Adrenal gland (tissue), 12 donors: ENCODE results near the gene HAP1. TPM values are rescaled to one million over a fixed set of nuclear protein-coding genes. Genes with fewer than 3 reads are reported as not detected.

Source experiments
- DNase-seq, 7 donors: peaks; one replicate each; pipeline ENCODE4 v3.0.0-alpha.2; 2019 to 2020
- H3K27ac ChIP-seq, 5 donors: fragments of 200-600 bp; sonication (generic) in 4 of 5; 1 replicate in 3 of 5; 2 replicates in 2 of 5; pipeline versions ENCODE4 v1.5.1 to v1.8.0; 2016 to 2020; ENCODE audit warnings: mild to moderate bottlenecking in 1 of 5
- H3K27me3 ChIP-seq: fragments of 200-600 bp; 2 replicates; pipeline ENCODE4 v1.8.0; 2021
- H3K36me3 ChIP-seq, 2 donors: fragments of 200-600 bp; replicated peaks in 1 of 2; 1 replicate in 1 of 2; 2 replicates in 1 of 2; pipeline versions ENCODE4 v1.5.1 to v1.8.0; 2018 to 2022
- H3K4me1 ChIP-seq, 2 donors: fragments of 200-600 bp; replicated peaks in 1 of 2; 1 replicate in 1 of 2; 2 replicates in 1 of 2; pipeline versions ENCODE4 v1.5.1 to v1.8.0; 2018 to 2021
- H3K4me3 ChIP-seq, 4 donors: fragments of 200-600 bp; sonication (generic) in 3 of 4; one replicate each; pipeline ENCODE4 v1.5.1; 2016 to 2018
- H3K9me3 ChIP-seq, 3 donors: fragments of 200-600 bp; sonication (generic) in 1 of 3; replicated peaks in 1 of 3; 1 replicate in 2 of 3; 2 replicates in 1 of 3; pipeline versions ENCODE4 v1.5.1 to v1.8.0; 2016 to 2021
- POLR2A ChIP-seq, 2 donors: fragments of 450-650 bp; IDR thresholded peaks; one replicate each; pipeline ENCODE4 v1.6.1; 2017; ENCODE audit warnings: antibody characterized with exemption in 2 of 2, mild to moderate bottlenecking in 2 of 2, moderate library complexity in 1 of 2
- WGBS, 4 donors: extraction: QIAGEN DNeasy Blood & Tissue Kit in 2 of 4; methylation state at CpG; one replicate each; pipeline versions ENCODE4 v1.1.5 to v1.1.7; 2013 to 2017; 5-methylcytosine and 5-hydroxymethylcytosine counted together
- intact Hi-C, 2 donors: fragments of 100-400 bp; cut with DNase I; formaldehyde crosslinking; loops; one replicate each; pipeline versions ENCODE4 v1.14.1 to v1.15.0; 2022 to 2023
- polyA plus RNA-seq, 3 donors: library from polyadenylated mRNA; stranded (reverse); fragments of 200-250 nt in 2 of 3; fragments of 350-450 nt in 1 of 3; fragmentation: Illumina TruSeq in 1 of 3; extraction: RNeasy Lipid Tissue Mini Kit (QIAGEN cat#74804) in 1 of 3; gene quantifications; one replicate each; pipeline ENCODE4 v1.2.3, GENCODE V29; 2013 to 2014
- total RNA-seq, 9 donors: library from RNA; depleted of rRNA in 4 of 9; stranded (reverse); fragments of >200 nt in 4 of 9; fragments of 120-200 nt in 1 of 9; fragmentation: NEBNext Ultra II Directional in 1 of 9; extraction: Animal tissue kit (Norgen Biotek cat#: 25700) in 1 of 9; gene quantifications; one replicate each; pipeline versions ENCODE4 v1.1.0 to v1.2.4, GENCODE V29; 2013 to 2023
- TF ChIP-seq, protein P1 (sequence below), 6 experiments: fragments of 450-650 bp in 4 of 6; fragments of 200-600 bp in 2 of 6; sonication (generic) in 1 of 6; IDR thresholded peaks; 1 replicate in 5 of 6; 2 replicates in 1 of 6; pipeline versions ENCODE4 v1.5.1 to v1.8.0; 2016 to 2021; ENCODE audit warnings: antibody characterized with exemption in 6 of 6, mild to moderate bottlenecking in 2 of 6, moderate library complexity in 1 of 6
- donor health status: healthy with polysubstance abuse.
- donor health status: Bipolar disorder and iron deficiency.
- donor health status: DM: yes; HTN: yes; CAD: no.
- donor health status: DM: no; HTN: no; CAD: no.
- donor health status: DM: no; HTN: no; CAD: no.
- donor health status: DM: yes; HTN: yes; CAD: no.

HAP1 gene
- total and polyA plus RNA-seq, 12 donors, result 0.17 to 2.8 (median 0.65) TPM; not detected in 1

DNA sequence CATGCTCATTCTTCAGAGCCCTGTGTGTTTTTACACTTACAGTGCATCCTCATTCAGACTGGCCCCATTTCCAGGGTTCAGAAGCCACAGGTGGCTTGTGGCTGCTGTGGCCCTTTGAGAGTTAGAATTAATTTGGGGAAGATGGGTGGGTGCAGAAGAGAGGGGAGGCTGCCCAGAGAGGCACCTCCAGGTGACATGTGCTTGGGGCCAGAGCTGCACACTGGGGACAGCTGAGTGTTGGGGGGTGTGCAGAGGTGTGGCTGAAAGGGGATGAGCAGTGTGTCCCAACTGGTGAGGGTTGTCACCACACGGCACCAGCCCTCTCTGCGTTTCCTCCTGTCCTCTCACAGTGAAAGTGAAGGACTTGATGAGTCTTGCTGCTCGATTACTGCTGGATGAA, 52.7 kb downstream of the HAP1 start:
- intact Hi-C loops, result no loop called here
- no peaks in the 10 kb centered on the region for H3K9me3 ChIP-seq
- WGBS, 4 donors, result 85 to 98% (median 86%) methylated on average over 3 of the region's 3 CpGs
- H3K4me1 ChIP-seq, result no peaks in the 10 kb centered on the region
- no peak overlapping the region for H3K27ac ChIP-seq
- H3K4me3 ChIP-seq, result no peak overlapping the region
- no peaks in the 10 kb centered on the region for H3K27me3 ChIP-seq
- H3K36me3 ChIP-seq, result no peaks in the 10 kb centered on the region
- no peak for DNase-seq
- TF ChIP-seq POLR2A (IDR thresholded peaks at IDR 0.05), result no peak
- TF ChIP-seq, protein P1, sequence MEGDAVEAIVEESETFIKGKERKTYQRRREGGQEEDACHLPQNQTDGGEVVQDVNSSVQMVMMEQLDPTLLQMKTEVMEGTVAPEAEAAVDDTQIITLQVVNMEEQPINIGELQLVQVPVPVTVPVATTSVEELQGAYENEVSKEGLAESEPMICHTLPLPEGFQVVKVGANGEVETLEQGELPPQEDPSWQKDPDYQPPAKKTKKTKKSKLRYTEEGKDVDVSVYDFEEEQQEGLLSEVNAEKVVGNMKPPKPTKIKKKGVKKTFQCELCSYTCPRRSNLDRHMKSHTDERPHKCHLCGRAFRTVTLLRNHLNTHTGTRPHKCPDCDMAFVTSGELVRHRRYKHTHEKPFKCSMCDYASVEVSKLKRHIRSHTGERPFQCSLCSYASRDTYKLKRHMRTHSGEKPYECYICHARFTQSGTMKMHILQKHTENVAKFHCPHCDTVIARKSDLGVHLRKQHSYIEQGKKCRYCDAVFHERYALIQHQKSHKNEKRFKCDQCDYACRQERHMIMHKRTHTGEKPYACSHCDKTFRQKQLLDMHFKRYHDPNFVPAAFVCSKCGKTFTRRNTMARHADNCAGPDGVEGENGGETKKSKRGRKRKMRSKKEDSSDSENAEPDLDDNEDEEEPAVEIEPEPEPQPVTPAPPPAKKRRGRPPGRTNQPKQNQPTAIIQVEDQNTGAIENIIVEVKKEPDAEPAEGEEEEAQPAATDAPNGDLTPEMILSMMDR (IDR thresholded peaks at IDR 0.05), result no peak

DNA sequence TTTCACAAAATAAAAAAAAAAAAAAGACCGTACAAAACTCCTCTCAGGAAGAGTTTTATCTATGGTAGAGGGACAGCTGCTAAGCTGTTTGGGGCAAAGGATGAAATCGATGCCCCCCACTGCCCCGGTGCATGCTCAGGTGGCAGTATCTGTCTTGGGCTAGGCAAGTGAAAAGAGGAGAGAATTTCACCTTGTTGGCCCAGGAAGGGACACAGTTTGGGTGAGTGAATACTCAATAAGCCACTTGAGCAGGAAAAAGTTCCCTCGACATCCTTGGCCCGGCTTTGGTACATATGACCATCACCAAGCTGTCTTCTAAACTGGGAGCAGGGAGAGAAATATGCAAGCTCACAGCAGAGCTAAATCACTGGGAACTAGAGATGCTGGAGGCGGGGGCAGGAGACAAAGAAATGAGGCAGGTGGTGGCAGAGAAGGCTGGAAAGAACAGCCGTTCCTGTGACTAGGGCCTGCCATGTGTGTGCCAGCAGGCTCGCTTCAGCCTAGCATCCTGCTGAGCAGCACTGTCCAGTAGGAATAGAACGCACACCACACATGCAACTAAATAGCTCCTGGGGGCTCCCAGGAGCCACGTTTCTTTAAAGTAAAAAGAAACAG, 53.9 kb downstream of the HAP1 start:
- H3K4me3 ChIP-seq, result no peak overlapping the region
- no peaks in the 10 kb centered on the region for H3K9me3 ChIP-seq
- no peak for DNase-seq
- H3K36me3 ChIP-seq, result no peaks in the 10 kb centered on the region
- intact Hi-C loops, result no loop called here
- H3K27me3 ChIP-seq, result no peaks in the 10 kb centered on the region
- TF ChIP-seq POLR2A (IDR thresholded peaks at IDR 0.05), result no peak
- H3K27ac ChIP-seq, result no peak overlapping the region
- no peaks in the 10 kb centered on the region for H3K4me1 ChIP-seq
- WGBS, 4 donors, result 76 to 89% (median 82%) methylated on average over 10 of the region's 10 CpGs

DNA sequence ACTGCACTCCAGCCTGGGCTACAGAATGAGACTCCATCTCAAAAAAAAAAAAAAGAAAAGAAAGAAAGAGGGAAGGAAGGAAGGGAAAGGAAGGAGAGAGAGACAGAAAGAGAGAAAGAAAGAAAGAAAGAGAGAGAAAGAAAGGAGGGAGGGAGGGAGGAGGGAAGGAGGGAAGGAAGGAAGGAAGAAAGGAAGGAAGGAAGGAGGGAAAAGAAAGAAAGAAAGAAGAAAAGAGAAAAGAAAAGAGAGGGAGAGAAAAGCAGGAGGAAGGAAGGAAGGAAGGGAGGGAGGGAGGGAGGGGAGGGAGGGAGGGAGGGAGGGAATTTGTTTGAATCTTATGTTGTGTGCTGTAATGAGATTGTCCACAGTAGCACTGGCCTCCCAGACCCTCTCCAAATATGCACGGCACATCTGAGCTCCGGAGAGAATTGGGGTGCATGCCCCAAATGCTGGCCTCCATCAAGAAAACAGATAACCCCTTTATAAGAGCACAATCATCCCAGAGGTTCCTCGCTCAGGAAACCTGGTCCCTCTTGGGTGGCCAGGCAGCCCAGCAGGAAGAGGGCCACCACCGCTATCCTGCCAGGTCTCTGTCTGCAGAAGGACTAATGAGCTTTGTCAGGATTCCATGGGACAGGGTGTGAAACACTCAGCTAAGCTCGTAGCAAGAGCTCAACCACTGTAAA, 54.6 kb downstream of the HAP1 start:
- H3K27ac ChIP-seq, result peak overlapping the region in 1 of 5 donors; percentile 59
- WGBS, 4 donors, result 71 to 76% (median 73%) methylated on average over 5 of the region's 5 CpGs
- no peak for DNase-seq
- no peaks in the 10 kb centered on the region for H3K4me1 ChIP-seq
- H3K9me3 ChIP-seq, result no peaks in the 10 kb centered on the region
- intact Hi-C loops, result no loop called here
- H3K4me3 ChIP-seq, result no peak overlapping the region
- H3K27me3 ChIP-seq, result no peaks in the 10 kb centered on the region
- no peaks in the 10 kb centered on the region for H3K36me3 ChIP-seq
- no peak for TF ChIP-seq POLR2A (IDR thresholded peaks at IDR 0.05)
- TF ChIP-seq, protein P1 (IDR thresholded peaks at IDR 0.05), result no peak

DNA sequence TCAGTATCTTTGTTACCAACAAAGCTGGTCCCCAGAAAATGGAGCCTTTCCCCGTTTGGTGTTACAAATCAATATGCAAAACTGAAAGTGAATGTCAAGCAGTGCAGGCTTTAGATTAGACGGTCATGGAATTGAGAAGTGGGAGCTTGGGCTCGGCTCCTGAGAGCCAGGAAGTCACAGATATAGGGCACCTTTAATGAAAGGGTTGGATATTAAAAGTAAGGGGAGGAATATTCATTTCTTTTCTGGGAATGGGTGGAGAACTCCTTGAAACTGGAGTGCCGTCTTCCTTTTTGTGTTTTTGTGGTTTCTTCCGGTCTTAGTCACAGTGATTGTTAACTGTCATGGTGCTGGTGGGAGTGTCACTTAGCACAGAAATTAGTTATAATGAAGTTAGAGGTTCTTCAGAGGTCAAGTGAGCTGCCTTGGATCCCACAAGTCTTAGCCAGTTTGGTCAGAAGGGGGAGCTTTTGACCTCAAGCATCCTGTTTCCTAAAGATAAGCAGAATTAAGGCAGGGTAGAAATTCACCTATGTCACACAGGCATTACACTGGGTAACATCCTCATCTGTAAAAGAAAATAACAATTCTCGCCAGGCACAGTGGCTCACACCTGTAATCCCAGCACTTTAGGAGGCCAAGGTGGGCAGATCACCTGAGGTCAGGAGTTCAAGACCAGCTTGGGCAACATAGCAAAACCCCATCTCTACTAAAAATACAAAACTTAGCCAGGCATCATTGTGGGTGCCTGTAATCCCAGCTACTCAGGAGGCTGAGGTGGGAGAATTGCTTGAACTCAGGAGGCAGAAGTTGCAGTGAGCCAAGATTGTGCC, 55.3 kb downstream of the HAP1 start:
- intact Hi-C loops, result no loop called here
- Histone ChIP-seq H3K36me3 (no peaks in the 10 kb centered on the region), H3K9me3 (no peaks in the 10 kb centered on the region), H3K4me3 (peak overlapping the region in 1 of 4 donors; percentile 18), H3K27me3 (no peaks in the 10 kb centered on the region), H3K27ac (peak overlapping the region; percentile 2 to 84 (median 59)), H3K4me1 (no peaks in the 10 kb centered on the region)
- 40 to 48% (median 45%) methylated on average over 5 to 6 of the region's 6 CpGs for WGBS, 4 donors
- DNase-seq, result peak in 1 of 7 donors; percentile 50
- no peak for TF ChIP-seq POLR2A (IDR thresholded peaks at IDR 0.05)
- TF ChIP-seq, protein P1 (IDR thresholded peaks at IDR 0.05), result no peak
